Endometrium (tissue), 2 donors: ENCODE measurements around the gene GFI1.
"Not testable (repeated sequence)": the region's sequence is repeated elsewhere in the genome, so short reads cannot be mapped to it uniquely, and the experiment has no call there.

ENCODE experiments used
- FAIRE-seq: peaks from 2 replicates; lab custom pipeline; 2012; peaks lifted over from hg19 to GRCh38; lab: Jason Lieb, UNC
- donor health status: control.
- donor health status: control.

GFI1 gene

GRCh38 chr1:92464588-92465255, 22.0 kb downstream of the GFI1 start:
- FAIRE-seq = no peak

GRCh38 chr1:92461364-92462097, 25.2 kb downstream of the GFI1 start:
- FAIRE-seq = no peak

- no peak for FAIRE-seq
These were observed 26.8 kb downstream of the GFI1 start for GRCh38 chr1:92459871-92460320.

- FAIRE-seq = no peak
These were observed 28.6 kb downstream of the GFI1 start for GRCh38 chr1:92458146-92458545.

GRCh38 chr1:92447976-92448375, 38.7 kb downstream of the GFI1 start:
- no peak for FAIRE-seq

- FAIRE-seq = no peak
These were observed 39.6 kb downstream of the GFI1 start for GRCh38 chr1:92447033-92447681.

GRCh38 chr1:92446546-92446945, 40.2 kb downstream of the GFI1 start:
- FAIRE-seq = no peak

- no peak for FAIRE-seq
These were observed 40.9 kb downstream of the GFI1 start for GRCh38 chr1:92445865-92446264.

GRCh38 chr1:92444351-92444750, 42.4 kb downstream of the GFI1 start:
- no peak for FAIRE-seq

GRCh38 chr1:92443893-92444292, 42.8 kb downstream of the GFI1 start:
- FAIRE-seq = no peak

- no peak for FAIRE-seq
These were observed 44.4 kb downstream of the GFI1 start for GRCh38 chr1:92442351-92442750.

- no peak for FAIRE-seq
These were observed 44.9 kb downstream of the GFI1 start for GRCh38 chr1:92441697-92442342.

GRCh38 chr1:92441316-92441696, 45.4 kb downstream of the GFI1 start:
- FAIRE-seq = no peak

GRCh38 chr1:92439291-92439690, 47.4 kb downstream of the GFI1 start:
- FAIRE-seq = no peak

- FAIRE-seq = not testable (repeated sequence)
These were observed 52.2 kb downstream of the GFI1 start for GRCh38 chr1:92434572-92434971.

- no peak for FAIRE-seq
These were observed 56.7 kb downstream of the GFI1 start for GRCh38 chr1:92430030-92430429.

- FAIRE-seq = no peak
These were observed 61.1 kb downstream of the GFI1 start for GRCh38 chr1:92425617-92426016.
